IPS DF 4.7 (cell line): ENCODE results near the gene CRK.
"Not testable (repeated sequence)": the region's sequence is repeated elsewhere in the genome, so short reads cannot be mapped to it uniquely, and the experiment has no call there.

Source experiments
- DNase-seq: peaks from one replicate; pipeline ENCODE4 v3.0.0-alpha.2; 2013; ENCODE audit warnings: low spot score; ENCODE audit errors: extremely low read depth

The CRK gene

GRCh38 chr17:1387490-1388227 lies 68.4 kb downstream of the CRK start:
- DNase-seq, result not testable (repeated sequence)

- DNase-seq, result not testable (repeated sequence)
These were observed 69.3 kb downstream of the CRK start for GRCh38 chr17:1386675-1387190.

- no peak for DNase-seq
These were observed 69.8 kb downstream of the CRK start for GRCh38 chr17:1386265-1386664.

- DNase-seq, result no peak
These were observed 70.2 kb downstream of the CRK start for GRCh38 chr17:1385861-1386260.

GRCh38 chr17:1384905-1385435 lies 71.1 kb downstream of the CRK start:
- DNase-seq, result no peak

- no peak for DNase-seq
These were observed 76.1 kb downstream of the CRK start for GRCh38 chr17:1379930-1380313.

- no peak for DNase-seq
These were observed 76.7 kb downstream of the CRK start for GRCh38 chr17:1379208-1379929.

GRCh38 chr17:1378476-1378860 lies 77.6 kb downstream of the CRK start:
- DNase-seq, result not testable (repeated sequence)

- no peak for DNase-seq
These were observed 78.7 kb downstream of the CRK start for GRCh38 chr17:1377334-1377733.

GRCh38 chr17:1376061-1376460 lies 80.0 kb downstream of the CRK start:
- DNase-seq, result no peak

- DNase-seq, result no peak
These were observed 80.4 kb downstream of the CRK start for GRCh38 chr17:1375615-1376014.

- DNase-seq, result no peak
These were observed 81.4 kb downstream of the CRK start for GRCh38 chr17:1374431-1375177.

- no peak for DNase-seq
These were observed 82.3 kb downstream of the CRK start for GRCh38 chr17:1373707-1374237.

- no peak for DNase-seq
These were observed 83.4 kb downstream of the CRK start for GRCh38 chr17:1372618-1373017.

- no peak for DNase-seq
These were observed 84.0 kb downstream of the CRK start for GRCh38 chr17:1371893-1372590.
